D721Med (cell line): ENCODE measurements around the gene KRI1.

ENCODE experiments used
- DNase-seq: peaks from one replicate; pipeline ENCODE4 v3.0.0; 2011; ENCODE audit warnings: low spot score; ENCODE audit not compliant: insufficient read length
- FAIRE-seq: peaks from 2 replicates; lab custom pipeline; 2011; peaks lifted over from hg19 to GRCh38; lab: Jason Lieb, UNC
- TF ChIP-seq, protein P1 (sequence below): IDR thresholded peaks from 2 replicates; pipeline ENCODE4 v1.5.1; 2012; ENCODE audit warnings: mild to moderate bottlenecking, control low read depth; ENCODE audit not compliant: insufficient read depth; ENCODE audit errors: missing control alignments

The KRI1 gene

DNA sequence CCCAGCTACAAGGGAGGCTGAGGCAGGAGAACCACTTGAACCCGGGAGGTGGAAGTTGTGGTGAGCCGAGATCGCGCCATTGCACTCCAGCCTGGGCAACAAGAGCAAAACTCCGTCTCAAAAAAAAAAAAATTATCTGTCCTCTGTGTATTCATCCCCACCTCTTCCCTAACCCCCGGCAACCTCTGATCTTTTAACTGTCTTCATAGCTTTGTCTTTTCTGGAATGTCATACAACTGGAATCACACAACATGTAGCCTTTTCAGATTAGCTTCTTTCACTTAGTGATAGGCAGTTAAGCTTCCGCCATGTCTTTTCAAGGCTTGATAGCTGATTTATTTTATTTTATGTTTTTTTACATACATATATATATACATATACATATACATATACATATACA is 40.2 kb downstream of the KRI1 start:
- FAIRE-seq (no peak), DNase-seq (no peak)
- TF ChIP-seq, protein P1, sequence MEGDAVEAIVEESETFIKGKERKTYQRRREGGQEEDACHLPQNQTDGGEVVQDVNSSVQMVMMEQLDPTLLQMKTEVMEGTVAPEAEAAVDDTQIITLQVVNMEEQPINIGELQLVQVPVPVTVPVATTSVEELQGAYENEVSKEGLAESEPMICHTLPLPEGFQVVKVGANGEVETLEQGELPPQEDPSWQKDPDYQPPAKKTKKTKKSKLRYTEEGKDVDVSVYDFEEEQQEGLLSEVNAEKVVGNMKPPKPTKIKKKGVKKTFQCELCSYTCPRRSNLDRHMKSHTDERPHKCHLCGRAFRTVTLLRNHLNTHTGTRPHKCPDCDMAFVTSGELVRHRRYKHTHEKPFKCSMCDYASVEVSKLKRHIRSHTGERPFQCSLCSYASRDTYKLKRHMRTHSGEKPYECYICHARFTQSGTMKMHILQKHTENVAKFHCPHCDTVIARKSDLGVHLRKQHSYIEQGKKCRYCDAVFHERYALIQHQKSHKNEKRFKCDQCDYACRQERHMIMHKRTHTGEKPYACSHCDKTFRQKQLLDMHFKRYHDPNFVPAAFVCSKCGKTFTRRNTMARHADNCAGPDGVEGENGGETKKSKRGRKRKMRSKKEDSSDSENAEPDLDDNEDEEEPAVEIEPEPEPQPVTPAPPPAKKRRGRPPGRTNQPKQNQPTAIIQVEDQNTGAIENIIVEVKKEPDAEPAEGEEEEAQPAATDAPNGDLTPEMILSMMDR = no peak

DNA sequence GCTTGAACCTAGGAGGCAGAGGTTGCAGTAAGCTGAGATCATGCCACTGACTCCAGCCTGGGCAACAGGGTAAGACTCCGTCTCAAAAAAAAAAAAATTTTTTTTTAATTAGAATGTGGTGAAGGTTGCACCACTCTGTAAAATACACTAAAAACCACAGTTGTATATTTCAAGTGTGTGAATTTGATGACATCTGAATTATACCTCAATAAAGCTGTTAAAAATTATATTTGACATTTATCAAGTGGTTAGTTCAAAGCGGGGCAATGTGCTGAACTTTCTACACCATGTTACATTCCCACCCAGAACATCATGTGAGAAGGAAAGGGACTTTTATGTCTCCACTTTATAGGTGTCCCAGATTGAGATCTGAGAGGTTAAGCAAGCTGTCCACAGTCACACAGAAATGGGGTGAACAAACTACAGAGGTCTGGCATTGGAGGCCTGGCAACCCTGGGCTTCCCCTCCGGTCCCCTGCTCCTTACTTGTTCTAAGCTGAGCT is 42.6 kb downstream of the KRI1 start:
- DNase-seq = no peak
- TF ChIP-seq, protein P1 = no peak
- FAIRE-seq = no peak

DNA sequence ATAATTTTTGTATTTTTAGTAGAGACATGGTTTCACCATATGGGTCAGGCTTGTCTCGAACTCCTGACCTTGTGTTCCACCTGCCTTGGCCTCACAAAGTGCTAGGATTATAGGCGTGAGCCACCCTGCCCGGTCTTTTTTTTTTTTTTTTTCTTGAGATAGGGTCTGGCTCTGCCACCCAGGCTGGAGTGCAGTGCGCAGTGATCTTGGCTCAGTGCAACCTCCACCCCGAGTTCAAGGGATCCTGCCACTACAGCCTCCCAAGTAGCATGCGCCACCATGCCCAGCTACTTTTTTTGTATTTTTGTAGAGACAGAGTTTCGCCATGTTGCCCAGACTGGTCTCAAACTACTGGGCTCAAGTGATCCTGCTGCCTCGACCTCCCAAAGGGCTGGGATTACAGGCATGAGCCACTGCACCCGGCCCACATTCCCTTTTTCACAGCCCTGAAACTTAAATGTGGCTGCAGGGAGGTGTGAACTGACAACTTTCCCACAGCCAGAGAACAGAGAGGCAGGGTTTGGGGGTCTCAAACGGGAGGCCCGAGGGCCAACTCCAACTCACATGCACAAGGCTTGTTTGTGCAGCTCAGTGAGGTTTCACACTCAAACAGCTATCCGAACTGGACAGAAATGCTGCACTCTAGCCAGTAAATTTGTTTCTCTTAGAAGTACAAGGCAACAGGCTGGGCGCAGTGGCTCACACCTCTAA is 44.2 kb downstream of the KRI1 start:
- FAIRE-seq (no peak), DNase-seq (no peak)
- TF ChIP-seq, protein P1 = no peak

DNA sequence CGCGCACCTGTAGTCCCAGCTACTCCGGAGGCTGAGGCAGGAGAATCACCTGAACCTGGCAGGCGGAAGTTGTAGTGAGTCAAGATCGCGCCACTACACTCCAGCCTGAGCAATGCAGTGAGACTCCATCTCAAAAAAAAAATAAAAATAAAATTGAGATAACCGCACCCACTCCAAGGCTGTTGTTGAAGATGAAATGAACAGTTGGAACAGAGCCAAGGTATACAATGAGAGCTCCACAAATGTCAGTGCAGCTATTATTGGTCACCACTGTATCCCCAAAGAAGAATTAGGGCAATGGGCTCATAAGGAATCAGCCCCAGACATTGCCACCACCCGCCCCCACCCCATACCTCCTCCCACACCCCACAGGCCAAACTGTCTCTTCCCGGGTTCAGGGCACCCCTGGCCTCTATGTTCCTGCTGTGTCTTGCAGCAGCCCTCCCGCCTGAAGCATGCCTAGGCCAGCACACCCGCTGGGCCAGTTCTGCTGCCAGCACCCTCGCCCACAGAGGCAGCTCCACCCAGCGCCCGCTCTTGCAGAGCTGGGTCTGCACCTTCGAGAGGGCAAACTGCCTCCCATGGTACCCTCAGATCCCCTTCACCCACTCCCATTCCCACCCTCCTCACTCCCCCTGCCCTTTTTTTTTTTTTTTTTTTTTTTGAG is 45.0 kb downstream of the KRI1 start:
- DNase-seq (no peak), FAIRE-seq (no peak)
- TF ChIP-seq, protein P1 = no peak

DNA sequence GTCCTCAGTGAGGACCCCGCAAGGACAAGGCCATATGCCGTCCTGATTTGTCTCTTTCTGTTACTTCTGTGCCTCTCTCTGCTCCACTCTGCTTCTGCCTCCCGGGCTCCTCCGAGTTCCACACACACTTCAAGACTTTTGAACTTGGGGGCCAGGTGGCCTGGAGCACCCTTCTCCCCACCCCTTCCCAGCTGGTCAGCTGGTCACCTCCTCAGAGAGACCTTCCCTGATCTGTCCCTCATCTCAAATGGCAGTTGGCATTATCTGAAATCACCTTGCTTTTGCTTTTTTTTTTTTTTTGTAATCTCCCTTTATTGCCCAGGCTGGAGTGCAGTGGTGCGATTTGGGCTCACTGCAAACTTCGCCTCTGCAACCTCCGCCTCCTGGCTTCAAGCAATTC is 46.4 kb downstream of the KRI1 start:
- DNase-seq = no peak
- TF ChIP-seq, protein P1 = no peak
- no peak for FAIRE-seq

DNA sequence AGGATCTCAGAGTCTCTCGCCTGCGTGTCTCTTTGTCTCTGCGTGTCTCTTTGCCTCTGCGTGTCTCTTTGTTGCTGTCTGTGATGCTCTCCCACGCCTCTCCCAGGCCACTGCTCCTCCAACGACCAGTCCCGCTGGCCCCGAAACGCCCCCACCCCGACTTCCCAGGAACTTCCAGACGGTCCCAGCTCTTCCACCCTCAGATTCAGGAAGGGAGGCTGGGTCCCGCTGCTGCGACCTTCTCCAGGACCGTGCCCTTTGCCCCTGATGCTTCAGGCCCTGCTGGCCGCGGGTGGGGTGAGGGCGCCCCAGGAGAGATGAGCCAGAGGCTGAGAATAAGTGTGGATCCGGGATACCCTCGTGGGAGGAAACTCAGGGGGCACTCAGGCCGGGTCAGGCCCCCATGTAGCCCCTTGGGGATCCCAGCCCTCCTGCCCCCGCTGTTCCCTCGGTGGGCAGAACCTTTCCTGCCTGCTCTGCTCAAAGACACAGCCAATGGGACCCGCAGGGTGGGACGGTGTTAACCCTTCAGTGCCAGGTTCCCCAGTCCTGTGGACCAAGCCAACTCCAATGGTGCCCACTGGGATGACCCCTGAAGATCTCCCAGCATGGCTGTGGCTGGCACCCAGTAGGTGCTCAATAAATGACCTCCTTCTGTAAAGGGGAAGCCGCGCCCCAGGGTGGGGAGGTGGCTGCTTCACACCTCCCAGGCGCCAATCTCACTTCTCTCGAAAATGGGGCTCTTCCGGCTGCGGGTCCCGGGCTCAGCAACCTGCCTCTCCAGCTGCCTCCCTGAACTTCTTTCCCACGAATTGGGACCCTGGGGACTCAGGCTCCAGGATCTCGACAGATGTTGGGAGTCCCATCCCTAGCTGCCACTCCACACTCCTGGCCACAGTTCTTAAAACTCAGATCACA is 47.1 kb downstream of the KRI1 start:
- DNase-seq = no peak

More for the DNA sequence above, 47.1 kb downstream of the KRI1 start:
- TF ChIP-seq, protein P1 = no peak
- no peak for FAIRE-seq
